IPS-18a (cell line): ENCODE measurements around the gene EXOC3L1.

Source experiments
- H3K27ac ChIP-seq: one replicate; pipeline ENCODE4 v1.5.1; 2013; ENCODE audit warnings: low read length
- H3K27me3 ChIP-seq: one replicate; pipeline ENCODE4 v1.6.1; 2013; ENCODE audit warnings: mild to moderate bottlenecking, low read length; ENCODE audit not compliant: control insufficient read depth, insufficient read depth
- H3K36me3 ChIP-seq: one replicate; pipeline ENCODE4 v1.6.1; 2013; ENCODE audit warnings: low read depth, low read length; ENCODE audit not compliant: control insufficient read depth
- H3K4me1 ChIP-seq: one replicate; pipeline ENCODE4 v1.6.1; 2013; ENCODE audit warnings: low read depth, low read length; ENCODE audit not compliant: control insufficient read depth
- H3K4me3 ChIP-seq: one replicate; pipeline ENCODE4 v1.5.1; 2013; ENCODE audit warnings: low read length
- H3K9ac ChIP-seq: one replicate; pipeline ENCODE4 v1.6.1; 2013; ENCODE audit warnings: mild to moderate bottlenecking, low read length, moderate library complexity
- H3K9me3 ChIP-seq: one replicate; pipeline ENCODE4 v1.6.1; 2013; ENCODE audit warnings: low read depth, low read length; ENCODE audit not compliant: control insufficient read depth

EXOC3L1 gene, protein sequence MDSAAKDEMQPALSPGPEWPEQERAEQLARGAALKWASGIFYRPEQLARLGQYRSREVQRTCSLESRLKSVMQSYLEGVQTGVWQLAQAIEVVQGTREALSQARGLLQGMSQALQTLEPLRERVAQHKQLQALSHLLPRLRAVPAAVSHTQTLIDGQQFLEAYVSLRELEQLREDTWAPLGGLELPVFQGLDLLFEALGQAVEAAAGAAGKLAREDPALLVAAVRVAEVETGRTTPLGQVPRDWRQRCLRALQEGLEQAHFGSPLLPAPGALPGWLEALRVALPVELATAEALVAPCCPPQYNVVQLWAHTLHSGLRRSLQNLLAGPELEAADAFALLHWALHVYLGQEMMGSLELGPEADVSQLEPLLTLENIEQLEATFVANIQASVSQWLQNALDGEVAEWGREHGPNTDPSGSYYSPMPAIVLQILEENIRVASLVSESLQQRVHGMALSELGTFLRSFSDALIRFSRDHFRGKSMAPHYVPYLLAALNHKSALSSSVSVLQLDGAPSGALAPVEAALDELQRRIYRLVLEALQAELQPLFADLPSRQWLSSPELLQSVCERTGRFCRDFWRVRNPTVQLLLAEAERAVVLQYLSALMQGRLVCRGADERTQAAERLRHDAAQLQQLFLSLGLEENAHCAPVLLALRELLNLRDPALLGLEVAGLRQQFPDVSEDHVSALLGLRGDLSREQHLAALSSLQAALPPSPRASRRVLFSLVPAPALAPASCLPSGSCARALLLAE

DNA sequence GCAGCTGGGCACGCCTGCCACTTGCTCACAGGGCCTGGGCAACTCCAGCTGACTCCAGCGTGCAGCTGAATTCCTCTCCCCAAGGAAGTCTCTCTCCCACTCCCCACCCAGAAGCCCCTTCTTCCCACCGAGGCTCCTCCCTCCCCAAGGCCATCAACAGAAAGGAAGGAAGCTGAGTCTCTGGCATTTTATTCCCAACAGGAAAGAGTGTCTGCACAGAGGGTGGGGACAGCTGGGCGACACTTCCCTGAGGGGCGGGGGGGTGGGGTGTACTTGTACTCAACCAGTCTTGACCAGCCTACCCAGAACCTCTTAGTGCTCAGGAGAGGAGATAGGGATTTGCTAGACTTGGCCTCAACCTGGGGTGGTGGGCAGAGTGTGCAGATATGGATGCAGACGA is at the start of gene EXOC3L1:
TSS of gene EXOC3L1 (minus strand) at position 96 of the 400 bp plus-strand sequence. CDS start 460 bp downstream, outside the sequence.
- peaks cover 8% of the 10 kb centered on the region for H3K4me1 ChIP-seq
- no peak within 1 kb of the TSS for H3K27ac ChIP-seq
- no peaks in the 10 kb centered on the region for H3K9me3 ChIP-seq
- H3K27me3 ChIP-seq = peaks cover 16% of the 10 kb centered on the region
- H3K4me3 ChIP-seq = no peak within 1 kb of the TSS
- peaks cover 12% of the 10 kb centered on the region for H3K36me3 ChIP-seq
- no peak within 1 kb of the TSS for H3K9ac ChIP-seq

DNA sequence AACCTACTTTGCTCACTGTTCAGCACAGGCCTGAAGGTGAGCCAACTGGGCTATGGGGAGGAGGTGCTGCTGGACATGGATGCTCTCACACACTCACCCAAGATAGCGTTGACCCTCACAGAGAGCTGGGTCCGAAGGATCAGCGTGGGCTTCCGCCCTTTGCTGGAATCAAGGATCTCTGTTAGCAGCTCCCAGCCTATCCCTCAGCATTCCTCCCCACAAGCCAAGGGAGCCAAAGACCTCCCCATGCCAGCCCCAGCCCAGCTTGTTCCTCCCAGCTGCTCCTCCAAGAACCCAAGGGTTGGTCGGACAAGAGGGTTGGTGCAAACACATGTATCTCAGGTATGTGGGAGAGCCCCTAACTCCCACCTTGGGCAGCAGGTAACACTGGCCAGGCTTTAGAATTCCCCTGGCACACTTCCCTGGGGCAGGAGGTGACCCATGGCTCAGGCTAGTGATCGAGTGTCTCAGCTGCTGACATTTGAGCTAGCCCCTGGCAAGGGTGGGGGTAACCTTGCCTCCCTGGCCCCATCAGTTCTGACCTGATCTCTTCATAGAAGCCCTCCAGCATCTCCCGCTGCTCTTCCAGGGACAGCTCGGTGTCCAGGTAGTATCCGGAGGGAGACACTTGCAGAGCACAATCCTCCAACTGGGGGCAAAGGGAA is 49.0 kb upstream of the EXOC3L1 start:
- Histone ChIP-seq H3K27ac (no peak overlapping the region), H3K4me1 (peaks cover 7% of the 10 kb centered on the region), H3K9me3 (no peaks in the 10 kb centered on the region), H3K4me3 (no peak overlapping the region), H3K9ac (no peak overlapping the region), H3K27me3 (no peaks in the 10 kb centered on the region), H3K36me3 (peaks cover 8% of the 10 kb centered on the region)

DNA sequence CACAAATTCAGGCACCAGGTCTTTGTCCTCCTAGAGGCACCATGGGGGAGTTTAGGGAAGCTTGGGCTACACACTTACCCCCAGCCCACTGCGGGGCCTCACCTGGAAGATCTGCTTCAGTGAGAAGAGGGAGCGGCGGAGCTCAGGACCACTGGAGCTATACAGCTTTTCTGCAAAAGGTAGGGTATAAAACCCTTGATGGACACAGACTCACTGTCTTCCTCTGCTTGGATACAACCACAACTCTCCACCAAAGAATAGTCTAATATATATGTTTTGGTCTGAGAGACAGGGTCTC is 48.3 kb upstream of the EXOC3L1 start:
- H3K4me1 ChIP-seq = peaks cover 7% of the 10 kb centered on the region
- H3K9me3 ChIP-seq = no peaks in the 10 kb centered on the region
- no peaks in the 10 kb centered on the region for H3K27me3 ChIP-seq
- H3K27ac ChIP-seq = no peak overlapping the region
- H3K9ac ChIP-seq = no peak overlapping the region
- no peak overlapping the region for H3K4me3 ChIP-seq
- H3K36me3 ChIP-seq = peaks cover 12% of the 10 kb centered on the region

DNA sequence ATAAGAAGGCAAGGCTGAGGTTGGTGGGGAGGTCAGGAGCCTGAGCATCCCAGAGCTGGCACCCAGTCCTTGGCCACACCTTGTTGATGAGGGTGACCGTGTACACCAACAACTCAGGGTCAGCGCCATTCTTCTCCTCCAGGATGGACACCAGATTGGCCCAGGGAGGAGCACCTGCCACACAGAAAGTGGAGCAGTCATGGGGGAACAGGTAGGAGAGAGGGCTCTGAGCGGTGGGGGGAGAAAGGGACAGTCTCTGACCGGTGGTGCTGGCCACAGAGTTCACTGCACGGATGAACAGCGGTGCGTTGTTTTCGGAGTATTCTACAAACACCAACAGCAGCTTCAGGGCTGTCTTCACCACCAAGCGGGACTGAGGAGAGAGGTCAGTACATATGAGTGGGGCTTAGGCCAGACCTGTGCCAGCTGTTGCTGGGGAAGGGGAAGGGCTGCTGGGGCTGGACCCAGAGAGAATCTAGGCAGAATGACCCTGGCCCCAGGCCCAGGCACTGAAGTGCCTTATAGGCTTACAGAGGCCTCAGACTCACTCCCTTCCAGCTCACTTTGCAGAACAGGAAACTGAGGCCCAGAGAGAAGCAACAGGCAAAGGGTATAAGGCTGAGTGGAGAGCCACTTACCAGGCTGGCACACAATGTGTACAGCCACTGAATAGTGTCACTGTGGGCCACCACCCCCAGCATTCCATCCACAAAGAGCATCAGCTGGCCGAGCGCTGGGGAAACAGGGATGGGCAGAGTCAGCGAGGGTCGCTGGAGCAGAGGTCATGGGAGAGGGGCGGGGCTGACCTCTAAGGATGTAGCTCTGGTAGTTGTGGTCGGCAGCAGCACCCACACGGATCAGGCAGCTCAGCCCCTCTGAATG is 47.7 kb upstream of the EXOC3L1 start:
- H3K27ac ChIP-seq = no peak overlapping the region
- peaks cover 13% of the 10 kb centered on the region for H3K36me3 ChIP-seq
- no peak overlapping the region for H3K4me3 ChIP-seq
- no peak overlapping the region for H3K9ac ChIP-seq
- H3K9me3 ChIP-seq = no peaks in the 10 kb centered on the region
- H3K27me3 ChIP-seq = no peaks in the 10 kb centered on the region
- peaks cover 7% of the 10 kb centered on the region for H3K4me1 ChIP-seq

DNA sequence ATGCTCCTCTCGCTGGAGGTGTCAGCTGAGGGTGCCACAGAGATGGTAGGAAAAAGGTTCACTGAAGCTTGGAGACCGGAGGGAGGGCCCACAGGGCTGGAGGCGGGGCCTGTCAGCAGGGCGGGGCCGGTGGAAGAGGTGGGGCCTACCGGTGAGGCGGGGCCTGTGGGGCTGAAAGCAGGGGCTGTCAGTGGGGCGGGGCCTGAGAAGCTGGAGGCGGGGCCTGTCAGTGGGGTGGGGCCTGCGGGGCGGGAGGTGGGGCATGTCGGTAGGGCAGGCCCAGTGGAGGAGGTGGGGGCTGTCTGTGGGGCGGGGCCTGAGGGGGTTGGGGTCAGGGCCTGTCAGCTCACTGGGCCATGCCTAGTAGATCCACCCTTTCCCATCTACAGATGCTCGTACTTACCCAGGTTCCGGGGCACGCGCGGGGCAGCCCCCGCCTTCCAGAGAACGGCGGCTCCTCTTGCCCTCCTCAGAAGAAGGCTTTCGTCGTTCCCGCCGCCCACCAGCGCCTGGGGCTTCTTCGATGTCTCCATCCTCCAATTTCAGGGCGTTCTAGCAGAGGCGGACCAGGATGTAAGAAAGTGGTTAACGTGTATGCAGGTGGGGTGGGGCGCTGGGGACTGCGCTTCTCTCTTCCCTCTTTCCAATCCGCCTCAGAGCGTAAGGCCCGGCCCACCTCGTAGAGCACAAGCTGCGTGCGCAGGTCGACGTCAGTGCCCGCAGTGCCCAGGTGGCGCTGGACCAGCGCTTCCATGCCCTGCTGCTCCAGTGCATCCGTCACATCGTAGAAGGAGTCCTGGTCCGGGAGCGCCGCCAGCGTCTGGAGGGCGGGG is 46.8 kb upstream of the EXOC3L1 start:
- Histone ChIP-seq H3K36me3 (peaks cover 15% of the 10 kb centered on the region), H3K27me3 (no peaks in the 10 kb centered on the region), H3K4me1 (peaks cover 7% of the 10 kb centered on the region), H3K9me3 (no peaks in the 10 kb centered on the region), H3K4me3 (no peak overlapping the region), H3K9ac (no peak overlapping the region), H3K27ac (no peak overlapping the region)

DNA sequence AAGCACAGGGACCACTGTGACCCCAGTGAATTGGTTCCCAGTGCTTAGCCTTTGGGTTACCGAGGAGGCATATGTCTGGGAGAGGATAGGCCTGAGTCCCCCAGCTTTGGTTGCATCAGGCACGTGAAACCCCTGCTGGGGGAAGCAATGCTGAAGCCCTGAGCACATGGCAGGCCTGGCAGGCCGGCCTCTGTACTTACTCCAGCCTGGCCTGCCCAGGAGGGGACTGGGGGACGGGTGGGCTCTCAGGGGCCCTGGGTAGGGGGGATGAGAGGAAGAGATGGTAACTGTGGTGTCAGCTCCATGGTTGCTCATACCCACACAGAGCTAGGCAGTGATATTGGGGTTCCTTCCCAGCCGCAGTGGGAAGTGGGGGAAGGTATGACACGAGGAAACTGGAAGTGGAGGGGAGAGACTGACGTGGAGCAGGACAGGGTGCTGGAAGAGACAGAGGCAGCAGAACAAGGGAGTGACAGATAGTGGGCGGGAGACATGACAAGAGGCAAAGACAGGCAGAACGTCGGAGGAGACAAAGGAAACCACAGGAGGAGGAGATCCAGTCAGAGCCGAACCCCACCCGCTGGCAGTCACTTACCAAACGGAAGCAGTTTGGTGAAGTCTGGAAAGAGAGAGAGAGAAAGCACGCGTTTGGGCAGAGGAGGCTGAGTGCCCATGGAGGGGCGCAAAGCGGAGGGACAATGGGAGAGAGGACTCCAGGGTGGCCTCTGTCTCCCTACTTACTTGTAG is 46.1 kb upstream of the EXOC3L1 start:
- H3K9me3 ChIP-seq = no peaks in the 10 kb centered on the region
- H3K27me3 ChIP-seq = no peaks in the 10 kb centered on the region
- H3K4me3 ChIP-seq = no peak overlapping the region
- H3K4me1 ChIP-seq = no peaks in the 10 kb centered on the region
- no peak overlapping the region for H3K9ac ChIP-seq
- no peak overlapping the region for H3K27ac ChIP-seq
- peaks cover 23% of the 10 kb centered on the region for H3K36me3 ChIP-seq

DNA sequence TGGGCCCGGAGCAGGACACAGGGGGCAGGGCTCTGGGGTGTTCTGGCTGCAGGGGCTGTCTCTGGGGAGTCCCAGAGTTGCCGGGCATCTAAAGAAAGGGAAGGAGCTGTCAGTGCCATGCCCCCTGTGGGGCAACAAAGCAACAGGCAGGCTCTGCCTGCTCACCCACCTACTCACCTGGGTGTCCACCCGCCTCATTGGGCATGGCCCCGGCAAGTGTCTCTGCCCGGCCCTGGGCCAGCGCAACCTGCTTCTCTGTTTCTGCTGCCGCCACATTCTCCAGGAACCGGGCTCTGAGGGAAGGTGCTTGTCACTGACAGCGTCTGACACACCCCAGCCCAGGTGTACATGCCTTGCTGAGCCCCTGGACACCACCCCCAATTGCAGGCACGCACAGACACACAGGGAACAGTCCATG is 44.3 kb upstream of the EXOC3L1 start:
- Histone ChIP-seq H3K36me3 (peaks cover 41% of the 10 kb centered on the region), H3K4me3 (no peak overlapping the region), H3K27me3 (no peaks in the 10 kb centered on the region), H3K27ac (no peak overlapping the region), H3K9ac (no peak overlapping the region), H3K4me1 (no peaks in the 10 kb centered on the region), H3K9me3 (no peaks in the 10 kb centered on the region)

DNA sequence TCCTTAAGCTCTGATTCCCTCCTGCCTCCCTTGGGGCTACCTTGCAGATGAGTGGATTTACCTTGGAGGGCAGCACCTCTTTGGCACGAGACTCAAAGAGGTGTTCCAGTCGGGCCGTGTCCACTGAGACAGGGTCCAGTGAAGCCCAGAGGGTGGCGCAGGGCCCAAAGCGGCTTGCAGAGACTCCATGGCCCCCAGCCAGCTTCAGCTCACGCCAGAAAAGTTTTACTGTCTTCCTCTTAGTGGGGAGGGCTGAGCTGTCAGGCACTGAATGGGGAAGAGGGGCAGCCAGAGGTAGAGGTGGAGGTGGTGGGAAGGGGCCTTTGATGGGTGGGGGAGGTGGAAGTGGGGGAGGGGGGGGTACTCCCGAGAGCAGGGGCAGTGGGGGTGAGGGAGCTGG is 43.7 kb upstream of the EXOC3L1 start:
- no peaks in the 10 kb centered on the region for H3K27me3 ChIP-seq

DNA sequence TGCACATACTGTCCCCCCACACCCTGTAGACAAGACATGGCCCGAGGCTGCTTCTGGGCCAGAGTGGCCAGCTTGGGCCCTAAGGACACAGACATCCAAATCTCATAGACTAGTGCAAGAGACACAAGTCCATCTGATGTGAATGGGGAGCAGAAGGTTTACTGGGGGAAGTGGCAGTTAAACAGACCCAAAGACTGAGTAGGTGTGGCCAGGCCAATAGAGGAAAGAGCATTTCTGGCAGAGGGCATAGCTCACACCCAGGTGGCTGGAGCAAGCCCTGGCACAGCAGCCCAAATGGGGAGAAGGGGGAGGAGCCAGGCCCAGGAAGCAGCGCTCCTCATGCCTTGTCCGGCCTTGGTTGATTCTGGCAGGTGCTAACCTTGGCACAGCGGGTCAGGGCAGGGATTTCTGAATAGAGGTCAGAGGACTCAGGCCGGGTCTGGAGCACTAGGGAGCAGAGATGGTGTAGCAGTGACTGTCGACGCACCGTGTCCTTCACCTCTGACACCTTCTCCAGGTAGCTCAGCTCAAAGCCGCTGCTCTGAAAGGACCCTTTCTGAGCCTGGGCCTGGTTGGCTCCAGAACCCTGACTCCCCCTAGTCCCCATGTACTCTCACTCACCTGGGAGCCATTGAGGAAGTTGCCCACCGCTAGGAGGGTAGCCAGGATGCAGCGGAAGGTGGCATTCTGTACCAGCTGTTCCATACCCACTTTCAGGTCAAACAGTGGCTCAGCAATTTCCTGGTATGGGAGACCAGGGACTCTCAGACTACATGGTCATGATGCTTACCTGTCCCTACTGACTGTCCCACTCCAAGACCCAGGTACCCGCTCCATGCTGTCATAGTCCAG is 41.1 kb upstream of the EXOC3L1 start:
- H3K9me3 ChIP-seq = no peaks in the 10 kb centered on the region
- no peak overlapping the region for H3K4me3 ChIP-seq
- no peak overlapping the region for H3K9ac ChIP-seq
- H3K4me1 ChIP-seq = peaks cover 4% of the 10 kb centered on the region
- no peak overlapping the region for H3K27ac ChIP-seq
- no peaks in the 10 kb centered on the region for H3K27me3 ChIP-seq
- peaks cover 43% of the 10 kb centered on the region for H3K36me3 ChIP-seq

More for the DNA sequence above, 43.7 kb upstream of the EXOC3L1 start:
- no peak overlapping the region for H3K27ac ChIP-seq
- no peaks in the 10 kb centered on the region for H3K4me1 ChIP-seq
- H3K36me3 ChIP-seq = peaks cover 43% of the 10 kb centered on the region
- no peaks in the 10 kb centered on the region for H3K9me3 ChIP-seq
- no peak overlapping the region for H3K9ac ChIP-seq
- H3K4me3 ChIP-seq = no peak overlapping the region
